ENCODE measurements around the gene ARHGEF17.

The ARHGEF17 gene

DNA sequence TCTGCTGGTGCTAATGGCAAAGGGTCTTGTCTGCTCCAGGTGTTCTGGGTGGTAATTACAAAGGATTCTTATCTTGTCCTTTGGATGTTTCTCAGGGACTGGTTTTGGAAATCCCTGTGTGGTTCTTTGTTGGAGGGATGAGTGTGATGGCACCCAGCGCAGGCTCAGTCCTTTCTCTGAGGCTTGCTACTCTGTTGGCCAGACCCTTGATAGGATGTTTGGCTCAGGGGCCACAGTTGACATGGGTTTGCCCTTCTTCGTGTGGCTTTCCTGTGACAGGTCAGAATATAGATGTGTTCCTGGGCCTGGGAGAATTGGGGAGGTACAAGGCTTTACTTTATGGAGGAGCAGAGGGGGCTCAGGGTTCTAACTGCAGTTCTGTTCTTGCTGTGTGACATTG lies 4.0 kb downstream of the ARHGEF17 start:
- ATAC-seq: no peak
- TF ChIP-seq, protein P1, sequence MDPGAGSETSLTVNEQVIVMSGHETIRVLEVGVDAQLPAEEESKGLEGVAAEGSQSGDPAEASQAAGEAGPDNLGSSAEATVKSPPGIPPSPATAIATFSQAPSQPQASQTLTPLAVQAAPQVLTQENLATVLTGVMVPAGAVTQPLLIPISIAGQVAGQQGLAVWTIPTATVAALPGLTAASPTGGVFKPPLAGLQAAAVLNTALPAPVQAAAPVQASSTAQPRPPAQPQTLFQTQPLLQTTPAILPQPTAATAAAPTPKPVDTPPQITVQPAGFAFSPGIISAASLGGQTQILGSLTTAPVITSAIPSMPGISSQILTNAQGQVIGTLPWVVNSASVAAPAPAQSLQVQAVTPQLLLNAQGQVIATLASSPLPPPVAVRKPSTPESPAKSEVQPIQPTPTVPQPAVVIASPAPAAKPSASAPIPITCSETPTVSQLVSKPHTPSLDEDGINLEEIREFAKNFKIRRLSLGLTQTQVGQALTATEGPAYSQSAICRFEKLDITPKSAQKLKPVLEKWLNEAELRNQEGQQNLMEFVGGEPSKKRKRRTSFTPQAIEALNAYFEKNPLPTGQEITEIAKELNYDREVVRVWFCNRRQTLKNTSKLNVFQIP (CRISPR knock-in tag; IDR thresholded peaks at IDR 0.05; ENCODE audit: borderline replicate concordance, low read depth): no peak
- no peak for TF ChIP-seq ZFP30 (CRISPR knock-in tag; IDR thresholded peaks at IDR 0.05)
- no peak for TF ChIP-seq ZNF8 (CRISPR knock-in tag; IDR thresholded peaks at IDR 0.05)
- no peak for TF ChIP-seq BACH2 (CRISPR knock-in tag; IDR thresholded peaks at IDR 0.05; ENCODE audit: borderline replicate concordance)
- TF ChIP-seq ESRRG (CRISPR knock-in tag; IDR thresholded peaks at IDR 0.05): no peak
- no peak for TF ChIP-seq RARB (CRISPR knock-in tag; IDR thresholded peaks at IDR 0.05)
- TF ChIP-seq, protein P2, sequence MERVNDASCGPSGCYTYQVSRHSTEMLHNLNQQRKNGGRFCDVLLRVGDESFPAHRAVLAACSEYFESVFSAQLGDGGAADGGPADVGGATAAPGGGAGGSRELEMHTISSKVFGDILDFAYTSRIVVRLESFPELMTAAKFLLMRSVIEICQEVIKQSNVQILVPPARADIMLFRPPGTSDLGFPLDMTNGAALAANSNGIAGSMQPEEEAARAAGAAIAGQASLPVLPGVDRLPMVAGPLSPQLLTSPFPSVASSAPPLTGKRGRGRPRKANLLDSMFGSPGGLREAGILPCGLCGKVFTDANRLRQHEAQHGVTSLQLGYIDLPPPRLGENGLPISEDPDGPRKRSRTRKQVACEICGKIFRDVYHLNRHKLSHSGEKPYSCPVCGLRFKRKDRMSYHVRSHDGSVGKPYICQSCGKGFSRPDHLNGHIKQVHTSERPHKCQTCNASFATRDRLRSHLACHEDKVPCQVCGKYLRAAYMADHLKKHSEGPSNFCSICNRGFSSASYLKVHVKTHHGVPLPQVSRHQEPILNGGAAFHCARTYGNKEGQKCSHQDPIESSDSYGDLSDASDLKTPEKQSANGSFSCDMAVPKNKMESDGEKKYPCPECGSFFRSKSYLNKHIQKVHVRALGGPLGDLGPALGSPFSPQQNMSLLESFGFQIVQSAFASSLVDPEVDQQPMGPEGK (CRISPR knock-in tag; IDR thresholded peaks at IDR 0.05; ENCODE audit: borderline replicate concordance): no peak
- no peak for TF ChIP-seq ZFP3 (CRISPR knock-in tag; IDR thresholded peaks at IDR 0.05)
- TF ChIP-seq ARNTL (CRISPR knock-in tag; IDR thresholded peaks at IDR 0.05; ENCODE audit: borderline replicate concordance, low read depth): no peak
- no peak for TF ChIP-seq ISL1 (CRISPR knock-in tag; IDR thresholded peaks at IDR 0.05)
- TF ChIP-seq, protein P3, sequence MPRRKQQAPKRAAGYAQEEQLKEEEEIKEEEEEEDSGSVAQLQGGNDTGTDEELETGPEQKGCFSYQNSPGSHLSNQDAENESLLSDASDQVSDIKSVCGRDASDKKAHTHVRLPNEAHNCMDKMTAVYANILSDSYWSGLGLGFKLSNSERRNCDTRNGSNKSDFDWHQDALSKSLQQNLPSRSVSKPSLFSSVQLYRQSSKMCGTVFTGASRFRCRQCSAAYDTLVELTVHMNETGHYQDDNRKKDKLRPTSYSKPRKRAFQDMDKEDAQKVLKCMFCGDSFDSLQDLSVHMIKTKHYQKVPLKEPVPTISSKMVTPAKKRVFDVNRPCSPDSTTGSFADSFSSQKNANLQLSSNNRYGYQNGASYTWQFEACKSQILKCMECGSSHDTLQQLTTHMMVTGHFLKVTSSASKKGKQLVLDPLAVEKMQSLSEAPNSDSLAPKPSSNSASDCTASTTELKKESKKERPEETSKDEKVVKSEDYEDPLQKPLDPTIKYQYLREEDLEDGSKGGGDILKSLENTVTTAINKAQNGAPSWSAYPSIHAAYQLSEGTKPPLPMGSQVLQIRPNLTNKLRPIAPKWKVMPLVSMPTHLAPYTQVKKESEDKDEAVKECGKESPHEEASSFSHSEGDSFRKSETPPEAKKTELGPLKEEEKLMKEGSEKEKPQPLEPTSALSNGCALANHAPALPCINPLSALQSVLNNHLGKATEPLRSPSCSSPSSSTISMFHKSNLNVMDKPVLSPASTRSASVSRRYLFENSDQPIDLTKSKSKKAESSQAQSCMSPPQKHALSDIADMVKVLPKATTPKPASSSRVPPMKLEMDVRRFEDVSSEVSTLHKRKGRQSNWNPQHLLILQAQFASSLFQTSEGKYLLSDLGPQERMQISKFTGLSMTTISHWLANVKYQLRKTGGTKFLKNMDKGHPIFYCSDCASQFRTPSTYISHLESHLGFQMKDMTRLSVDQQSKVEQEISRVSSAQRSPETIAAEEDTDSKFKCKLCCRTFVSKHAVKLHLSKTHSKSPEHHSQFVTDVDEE (CRISPR knock-in tag; IDR thresholded peaks at IDR 0.05): no peak

DNA sequence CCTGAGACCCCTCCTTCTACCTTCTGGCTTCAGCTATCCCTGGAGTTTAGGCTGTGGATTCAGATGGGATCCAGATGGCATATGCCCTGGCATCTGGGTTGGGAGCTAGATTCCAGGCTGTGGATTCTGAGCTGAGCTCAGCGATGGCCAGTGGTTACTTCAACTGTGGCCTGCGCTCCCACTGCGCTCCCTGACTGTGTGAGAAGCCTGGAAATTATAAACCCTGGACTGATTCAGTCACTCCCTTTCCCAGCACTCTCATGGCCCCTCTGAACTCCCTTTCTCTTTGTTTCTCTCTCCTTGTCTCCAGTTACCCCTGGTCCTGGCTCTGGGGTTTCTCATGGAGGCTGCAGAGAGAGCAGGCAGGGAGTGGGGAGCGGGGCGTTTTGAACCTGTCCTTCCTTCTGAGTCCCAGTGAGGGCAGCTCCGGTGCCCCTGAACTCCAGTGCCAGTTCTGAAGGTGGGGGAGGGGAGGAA lies 4.8 kb downstream of the ARHGEF17 start:
- ATAC-seq: peak; percentile 14
- TF ChIP-seq TCF4 (CRISPR knock-in tag; IDR thresholded peaks at IDR 0.05; ENCODE audit: borderline replicate concordance): peak; percentile 60; the same call in 1 of the 2 replicates
- TF ChIP-seq ZNF8 (CRISPR knock-in tag; IDR thresholded peaks at IDR 0.05): no peak
- no peak for TF ChIP-seq ZFP30 (CRISPR knock-in tag; IDR thresholded peaks at IDR 0.05)

DNA sequence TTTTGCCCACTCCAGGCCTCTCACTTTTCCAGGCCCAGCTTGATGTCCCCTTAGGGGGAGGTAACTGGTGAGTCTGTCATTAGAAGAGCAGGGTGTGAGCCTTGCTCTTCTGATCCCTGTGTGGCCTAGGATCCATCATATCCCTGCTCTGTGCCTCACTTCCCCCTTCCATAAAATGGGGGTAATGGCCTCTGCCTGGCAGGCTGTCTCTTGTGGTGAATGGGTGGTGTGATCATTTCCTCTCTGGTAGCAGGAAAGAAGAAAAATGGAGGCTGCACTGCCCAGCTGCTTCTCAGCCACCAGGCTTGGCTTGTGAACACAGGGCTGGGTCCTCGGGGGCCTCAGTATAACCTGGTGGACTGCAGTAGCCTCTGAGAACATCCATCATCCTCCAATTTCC lies 5.6 kb downstream of the ARHGEF17 start:
- ATAC-seq: no peak
- TF ChIP-seq, protein P4, sequence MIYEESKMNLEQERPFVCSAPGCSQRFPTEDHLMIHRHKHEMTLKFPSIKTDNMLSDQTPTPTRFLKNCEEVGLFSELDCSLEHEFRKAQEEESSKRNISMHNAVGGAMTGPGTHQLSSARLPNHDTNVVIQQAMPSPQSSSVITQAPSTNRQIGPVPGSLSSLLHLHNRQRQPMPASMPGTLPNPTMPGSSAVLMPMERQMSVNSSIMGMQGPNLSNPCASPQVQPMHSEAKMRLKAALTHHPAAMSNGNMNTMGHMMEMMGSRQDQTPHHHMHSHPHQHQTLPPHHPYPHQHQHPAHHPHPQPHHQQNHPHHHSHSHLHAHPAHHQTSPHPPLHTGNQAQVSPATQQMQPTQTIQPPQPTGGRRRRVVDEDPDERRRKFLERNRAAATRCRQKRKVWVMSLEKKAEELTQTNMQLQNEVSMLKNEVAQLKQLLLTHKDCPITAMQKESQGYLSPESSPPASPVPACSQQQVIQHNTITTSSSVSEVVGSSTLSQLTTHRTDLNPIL (CRISPR knock-in tag; IDR thresholded peaks at IDR 0.05; ENCODE audit: low read depth): no peak

DNA sequence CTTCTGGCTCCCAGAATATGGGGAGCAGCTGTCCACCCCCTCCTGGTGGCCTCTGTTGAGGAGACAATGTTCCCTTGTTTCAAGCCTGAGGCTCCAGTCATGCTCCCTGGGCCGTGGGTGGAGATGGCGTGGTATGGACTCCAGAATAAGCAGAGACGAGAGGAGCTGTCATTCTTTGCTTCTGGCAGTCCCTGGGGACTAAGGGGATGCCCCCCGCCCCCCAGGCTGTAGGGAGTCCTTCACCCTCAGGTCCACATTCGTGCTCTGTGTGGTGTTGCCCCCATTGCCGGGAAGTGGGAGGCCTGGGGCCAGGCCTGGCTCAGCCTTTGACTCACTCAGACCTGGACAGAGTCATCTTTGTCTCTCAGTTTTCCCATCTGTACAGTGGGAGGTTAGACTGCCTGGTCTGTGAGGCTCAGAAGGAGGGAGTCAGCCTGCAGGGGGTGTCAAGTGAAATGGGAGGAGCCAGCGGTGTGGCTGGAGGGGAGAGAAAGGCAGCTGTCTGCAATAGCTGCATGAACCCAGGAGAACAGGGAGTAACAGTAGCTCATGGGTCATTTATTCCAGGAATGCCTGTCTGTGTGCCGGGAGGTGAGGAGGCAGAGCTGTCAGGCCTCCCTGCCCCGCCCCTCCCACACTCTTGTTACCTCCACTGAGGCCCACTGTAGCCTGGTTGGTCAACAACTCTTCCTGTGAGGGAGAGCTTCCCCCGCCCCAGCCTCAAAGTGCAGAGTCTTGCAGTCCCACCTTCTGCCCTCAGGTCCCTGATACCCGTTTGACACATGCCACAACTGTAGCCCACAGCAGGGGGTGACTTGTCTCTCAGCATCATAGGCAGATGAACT lies 6.3 kb downstream of the ARHGEF17 start:
- TF ChIP-seq ZNF70 (CRISPR knock-in tag; IDR thresholded peaks at IDR 0.05) (0 out of 2 replicates have a peak, but pooled peaks have one; percentile 15), ZNF8 (CRISPR knock-in tag; IDR thresholded peaks at IDR 0.05) (no peak)
- TF ChIP-seq, protein P1 (CRISPR knock-in tag; IDR thresholded peaks at IDR 0.05; ENCODE audit: borderline replicate concordance, low read depth): no peak
- ATAC-seq: peak; percentile 47

All from SK-N-SH treated with all-trans-retinoic acid at 6 μM for 48 hours (cell line).